Nephron progenitor cell (in vitro differentiated cells): ENCODE data around the gene CHST12.
"Not testable (repeated sequence)": the region's sequence is repeated elsewhere in the genome, so short reads cannot be mapped to it uniquely, and the experiment has no call there.

Experiments used
- DNase-seq: peaks from one replicate; pipeline ENCODE4 v3.0.0; 2021
- H3K27ac Mint-ChIP-seq: 2 replicates; pipeline ENCODE4 v1.8.0; 2021; ENCODE audit warnings: mild to moderate bottlenecking, moderate library complexity, mixed read lengths
- H3K27me3 Mint-ChIP-seq: 2 replicates; pipeline ENCODE4 v1.8.0; 2021; ENCODE audit warnings: mild to moderate bottlenecking, low read depth, mixed read lengths; ENCODE audit not compliant: poor library complexity
- H3K36me3 Mint-ChIP-seq: 2 replicates; pipeline ENCODE4 v1.8.0; 2021; ENCODE audit warnings: low read depth, mixed read lengths
- H3K4me1 Mint-ChIP-seq: 2 replicates; pipeline ENCODE4 v1.8.0; 2021; ENCODE audit warnings: mixed read lengths
- H3K4me3 Mint-ChIP-seq: 2 replicates; pipeline ENCODE4 v1.8.0; 2021; ENCODE audit warnings: mild to moderate bottlenecking, moderate library complexity, mixed read lengths
- H3K9me3 Mint-ChIP-seq: 2 replicates; pipeline ENCODE4 v1.8.0; 2021; ENCODE audit warnings: mild to moderate bottlenecking, moderate library complexity, mixed read lengths
- TF ChIP-seq, protein P1 (sequence below): fragments of 200-600 bp; sonication (generic); IDR thresholded peaks from 2 replicates; pipeline ENCODE4 v1.5.0; 2021; ENCODE audit warnings: antibody characterized with exemption

CHST12 gene

DNA sequence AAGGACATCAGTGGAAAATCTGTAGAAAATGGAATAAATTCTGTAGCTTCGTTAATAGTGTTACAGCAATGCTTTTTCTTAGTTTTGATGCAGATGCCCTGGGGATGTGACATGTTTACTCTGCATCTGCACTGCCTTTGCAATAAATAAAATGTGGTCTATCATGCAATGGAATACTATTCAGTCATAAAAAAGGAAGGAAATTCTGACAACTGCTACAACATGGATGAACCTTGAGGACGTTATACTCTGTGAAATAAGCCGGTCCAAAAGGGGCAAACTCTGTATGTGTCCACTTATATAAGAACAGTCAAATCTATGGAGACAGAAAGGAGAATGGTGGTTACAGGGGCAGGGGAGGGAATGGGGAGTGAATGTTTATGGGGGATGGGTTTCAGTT, 59.3 kb downstream of the CHST12 start:
- peaks cover 14% of the 10 kb centered on the region for H3K9me3 Mint-ChIP-seq
- no peak overlapping the region for H3K4me3 Mint-ChIP-seq
- no peaks in the 10 kb centered on the region for H3K36me3 Mint-ChIP-seq
- H3K27me3 Mint-ChIP-seq, result peaks cover 10% of the 10 kb centered on the region
- H3K27ac Mint-ChIP-seq, result no peak overlapping the region
- peaks cover 13% of the 10 kb centered on the region for H3K4me1 Mint-ChIP-seq
- no peak for DNase-seq
- TF ChIP-seq, protein P1, sequence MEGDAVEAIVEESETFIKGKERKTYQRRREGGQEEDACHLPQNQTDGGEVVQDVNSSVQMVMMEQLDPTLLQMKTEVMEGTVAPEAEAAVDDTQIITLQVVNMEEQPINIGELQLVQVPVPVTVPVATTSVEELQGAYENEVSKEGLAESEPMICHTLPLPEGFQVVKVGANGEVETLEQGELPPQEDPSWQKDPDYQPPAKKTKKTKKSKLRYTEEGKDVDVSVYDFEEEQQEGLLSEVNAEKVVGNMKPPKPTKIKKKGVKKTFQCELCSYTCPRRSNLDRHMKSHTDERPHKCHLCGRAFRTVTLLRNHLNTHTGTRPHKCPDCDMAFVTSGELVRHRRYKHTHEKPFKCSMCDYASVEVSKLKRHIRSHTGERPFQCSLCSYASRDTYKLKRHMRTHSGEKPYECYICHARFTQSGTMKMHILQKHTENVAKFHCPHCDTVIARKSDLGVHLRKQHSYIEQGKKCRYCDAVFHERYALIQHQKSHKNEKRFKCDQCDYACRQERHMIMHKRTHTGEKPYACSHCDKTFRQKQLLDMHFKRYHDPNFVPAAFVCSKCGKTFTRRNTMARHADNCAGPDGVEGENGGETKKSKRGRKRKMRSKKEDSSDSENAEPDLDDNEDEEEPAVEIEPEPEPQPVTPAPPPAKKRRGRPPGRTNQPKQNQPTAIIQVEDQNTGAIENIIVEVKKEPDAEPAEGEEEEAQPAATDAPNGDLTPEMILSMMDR, result no peak

DNA sequence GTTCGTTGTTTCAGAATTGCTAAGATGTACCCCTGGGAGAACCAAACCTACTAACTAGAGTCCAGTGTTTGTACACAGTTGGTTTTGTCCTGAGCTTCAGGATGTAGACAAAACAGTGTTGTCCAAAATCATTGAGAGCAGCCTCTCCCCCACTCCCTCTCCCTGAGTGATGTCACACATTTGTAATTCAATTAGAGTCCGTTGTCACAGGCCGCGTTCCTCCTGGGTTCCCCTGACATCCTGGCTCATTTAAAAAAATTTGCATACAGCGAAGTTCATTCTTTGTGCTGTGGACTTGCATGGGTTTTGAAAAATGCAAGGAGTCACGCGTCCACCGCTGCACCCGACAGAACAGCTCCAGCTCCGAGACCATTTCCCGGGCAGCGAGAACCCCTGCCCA, 62.5 kb downstream of the CHST12 start:
- Mint-ChIP-seq H3K4me3 (no peak overlapping the region), H3K27ac (no peak overlapping the region), H3K9me3 (peaks cover 14% of the 10 kb centered on the region), H3K36me3 (no peaks in the 10 kb centered on the region), H3K27me3 (peaks cover 16% of the 10 kb centered on the region), H3K4me1 (peaks cover 12% of the 10 kb centered on the region)
- TF ChIP-seq, protein P1, result no peak
- no peak for DNase-seq

DNA sequence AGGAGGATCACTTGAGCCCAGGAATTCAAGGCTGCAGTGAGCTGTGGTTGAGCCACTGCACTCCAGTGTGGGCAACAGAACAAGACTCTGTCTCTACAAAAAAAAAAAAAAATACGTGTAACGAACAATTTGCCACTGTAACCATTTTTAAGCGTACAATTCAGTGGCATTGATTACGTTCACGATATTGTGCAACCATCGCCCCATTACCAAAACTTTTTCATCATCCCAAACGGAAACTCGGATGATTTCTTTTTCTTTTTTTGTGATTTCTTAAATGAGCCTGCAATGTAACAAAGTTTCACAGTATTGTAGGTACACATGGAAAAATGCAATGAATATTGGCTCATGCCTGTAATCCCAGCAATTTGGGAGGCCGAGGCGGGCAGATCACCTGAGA, 63.3 kb downstream of the CHST12 start:
- no peak for DNase-seq
- H3K9me3 Mint-ChIP-seq, result peaks cover 14% of the 10 kb centered on the region
- TF ChIP-seq, protein P1, result no peak
- no peaks in the 10 kb centered on the region for H3K36me3 Mint-ChIP-seq
- no peak overlapping the region for H3K27ac Mint-ChIP-seq
- no peak overlapping the region for H3K4me3 Mint-ChIP-seq
- H3K4me1 Mint-ChIP-seq, result peaks cover 12% of the 10 kb centered on the region
- H3K27me3 Mint-ChIP-seq, result peaks cover 16% of the 10 kb centered on the region

DNA sequence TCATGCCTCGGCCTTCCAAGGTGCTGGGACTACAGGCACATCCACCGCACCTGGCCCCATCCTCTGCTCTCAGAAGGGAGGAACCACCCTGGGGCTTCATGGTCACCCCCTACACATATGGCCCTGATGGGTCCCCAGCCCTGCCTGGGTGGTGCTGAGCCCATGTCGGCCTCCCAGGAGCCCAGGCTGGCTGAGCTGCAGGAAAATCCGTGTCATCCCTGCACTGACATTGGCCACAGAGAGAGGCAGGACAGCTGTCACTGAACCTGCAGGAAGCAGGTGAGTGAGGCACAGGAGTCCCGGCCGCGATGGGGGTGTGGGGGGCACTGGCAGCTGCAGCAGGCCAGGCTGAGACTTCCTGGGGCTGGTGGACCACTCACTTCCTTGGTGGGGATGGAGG, 64.8 kb downstream of the CHST12 start:
- Mint-ChIP-seq H3K27me3 (peaks cover 12% of the 10 kb centered on the region), H3K36me3 (no peaks in the 10 kb centered on the region), H3K4me3 (no peak overlapping the region), H3K9me3 (peaks cover 7% of the 10 kb centered on the region), H3K4me1 (peaks cover 12% of the 10 kb centered on the region), H3K27ac (no peak overlapping the region)
- no peak for DNase-seq
- TF ChIP-seq, protein P1, result no peak

DNA sequence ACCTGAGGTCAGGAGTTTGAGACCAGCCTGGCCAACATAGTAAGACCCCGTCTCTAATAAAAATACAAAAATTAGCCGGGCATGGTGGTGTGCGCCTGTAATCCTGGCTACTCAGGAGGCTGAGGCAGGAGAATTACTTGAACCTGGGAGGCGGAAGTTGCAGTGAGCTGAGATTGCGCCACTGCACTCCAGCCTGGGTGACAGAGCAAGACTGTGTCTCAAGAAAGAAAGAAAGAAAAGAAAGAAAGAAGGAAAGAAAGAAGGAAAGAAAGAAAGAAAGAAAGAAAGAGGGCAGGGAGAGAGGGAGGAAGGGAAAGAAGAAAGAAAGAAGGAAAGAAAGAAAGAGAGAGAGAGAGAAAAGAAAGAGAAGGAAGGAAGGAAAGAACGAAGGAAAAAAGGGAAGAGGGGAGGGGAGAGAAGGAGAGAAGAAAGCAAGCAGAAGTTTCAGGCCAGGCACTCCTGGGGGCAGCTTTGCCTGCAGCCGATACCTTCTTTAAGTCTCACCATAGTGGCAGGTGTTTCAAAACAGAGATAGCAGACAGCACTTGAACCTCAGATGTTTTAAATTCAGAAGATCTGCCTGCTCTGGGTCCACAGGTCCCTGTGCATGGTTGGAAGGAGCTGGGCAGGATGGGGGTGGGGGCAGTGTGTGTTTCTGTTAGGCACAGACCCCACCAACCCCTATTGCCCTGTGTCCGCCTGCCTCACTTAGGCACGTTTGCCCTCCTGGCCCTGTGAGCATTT, 66.2 kb downstream of the CHST12 start:
- DNase-seq, H3K4me3 Mint-ChIP-seq, H3K36me3 Mint-ChIP-seq, H3K27ac Mint-ChIP-seq, H3K9me3 Mint-ChIP-seq: not testable (repeated sequence)
- H3K27me3 Mint-ChIP-seq, result peaks cover 12% of the 10 kb centered on the region
- H3K4me1 Mint-ChIP-seq, result peaks cover 18% of the 10 kb centered on the region

DNA sequence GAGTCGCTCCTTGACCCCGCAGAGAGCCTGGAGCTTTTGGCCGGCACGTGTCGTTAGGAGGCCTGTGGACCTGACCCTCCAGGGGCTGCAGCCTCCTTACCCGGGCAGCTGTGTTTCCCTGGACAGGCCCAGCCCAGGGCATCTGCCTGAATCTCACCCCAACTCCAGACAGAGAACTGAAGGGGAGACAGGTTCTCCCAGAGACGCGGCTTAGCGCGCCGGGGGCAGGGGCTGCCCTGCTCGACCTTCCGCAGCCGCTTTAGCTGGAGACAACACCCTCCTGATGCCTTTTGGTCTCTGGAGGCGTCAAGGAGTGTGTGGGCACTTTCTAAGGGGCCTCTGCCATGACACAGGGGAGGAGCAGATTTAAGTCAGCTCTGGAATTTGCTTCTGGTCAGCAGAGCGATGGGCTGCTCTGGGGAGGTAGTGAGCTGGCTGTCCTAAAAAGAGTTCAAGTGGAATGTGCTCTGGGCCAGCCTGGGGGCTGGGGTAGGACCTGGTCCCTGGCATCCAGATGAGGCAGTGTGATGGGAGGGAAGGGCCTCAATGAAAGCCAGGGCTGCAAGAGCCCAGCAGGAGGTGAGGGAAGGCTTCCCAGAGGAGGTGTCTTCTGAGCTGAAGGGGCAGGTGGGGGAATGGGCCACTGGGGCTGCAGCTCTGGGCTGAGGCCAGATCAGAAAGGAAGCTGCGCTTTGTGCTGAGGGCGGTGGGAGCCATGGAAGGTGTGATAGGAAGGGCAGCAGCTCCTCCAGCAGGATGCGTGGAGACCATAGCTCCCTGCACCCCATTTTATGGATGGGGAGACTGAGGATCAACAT, 67.0 kb downstream of the CHST12 start:
- TF ChIP-seq, protein P1, result no peak
- no peaks in the 10 kb centered on the region for H3K36me3 Mint-ChIP-seq
- H3K27me3 Mint-ChIP-seq, result peaks cover 12% of the 10 kb centered on the region
- H3K4me3 Mint-ChIP-seq, result no peak overlapping the region
- no peaks in the 10 kb centered on the region for H3K9me3 Mint-ChIP-seq
- no peak for DNase-seq
- no peak overlapping the region for H3K27ac Mint-ChIP-seq
- H3K4me1 Mint-ChIP-seq, result peaks cover 18% of the 10 kb centered on the region
